ENCODE measurements around the gene ACER1. TPM values are rescaled to one million over a fixed set of nuclear protein-coding genes. Genes with fewer than 3 reads are reported as not detected.
A peak's percentile ranks its signal among the peaks of the same experiment; 100 is the strongest.
"Not testable (repeated sequence)": the region's sequence is repeated elsewhere in the genome, so short reads cannot be mapped to it uniquely, and the experiment has no call there.

ACER1 gene
- total RNA-seq, 4 donors from 2014 or later = 0.67 TPM; not detected in 3

GRCh38 chr19:6319376-6319775 is 14.0 kb downstream of the ACER1 start:
- Histone ChIP-seq H3K9me3 (no peaks in the 10 kb centered on the region), H3K4me3 (no peak overlapping the region), H3K4me1 (no peaks in the 10 kb centered on the region), H3K27me3 (no peaks in the 10 kb centered on the region), H3K27ac (no peak overlapping the region), H3K36me3 (no peaks in the 10 kb centered on the region)
- no peak for TF ChIP-seq POLR2A (IDR thresholded peaks at IDR 0.05)
- TF ChIP-seq, protein P1, sequence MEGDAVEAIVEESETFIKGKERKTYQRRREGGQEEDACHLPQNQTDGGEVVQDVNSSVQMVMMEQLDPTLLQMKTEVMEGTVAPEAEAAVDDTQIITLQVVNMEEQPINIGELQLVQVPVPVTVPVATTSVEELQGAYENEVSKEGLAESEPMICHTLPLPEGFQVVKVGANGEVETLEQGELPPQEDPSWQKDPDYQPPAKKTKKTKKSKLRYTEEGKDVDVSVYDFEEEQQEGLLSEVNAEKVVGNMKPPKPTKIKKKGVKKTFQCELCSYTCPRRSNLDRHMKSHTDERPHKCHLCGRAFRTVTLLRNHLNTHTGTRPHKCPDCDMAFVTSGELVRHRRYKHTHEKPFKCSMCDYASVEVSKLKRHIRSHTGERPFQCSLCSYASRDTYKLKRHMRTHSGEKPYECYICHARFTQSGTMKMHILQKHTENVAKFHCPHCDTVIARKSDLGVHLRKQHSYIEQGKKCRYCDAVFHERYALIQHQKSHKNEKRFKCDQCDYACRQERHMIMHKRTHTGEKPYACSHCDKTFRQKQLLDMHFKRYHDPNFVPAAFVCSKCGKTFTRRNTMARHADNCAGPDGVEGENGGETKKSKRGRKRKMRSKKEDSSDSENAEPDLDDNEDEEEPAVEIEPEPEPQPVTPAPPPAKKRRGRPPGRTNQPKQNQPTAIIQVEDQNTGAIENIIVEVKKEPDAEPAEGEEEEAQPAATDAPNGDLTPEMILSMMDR (IDR thresholded peaks at IDR 0.05) = no peak
- DNase-seq = no peak

DNA sequence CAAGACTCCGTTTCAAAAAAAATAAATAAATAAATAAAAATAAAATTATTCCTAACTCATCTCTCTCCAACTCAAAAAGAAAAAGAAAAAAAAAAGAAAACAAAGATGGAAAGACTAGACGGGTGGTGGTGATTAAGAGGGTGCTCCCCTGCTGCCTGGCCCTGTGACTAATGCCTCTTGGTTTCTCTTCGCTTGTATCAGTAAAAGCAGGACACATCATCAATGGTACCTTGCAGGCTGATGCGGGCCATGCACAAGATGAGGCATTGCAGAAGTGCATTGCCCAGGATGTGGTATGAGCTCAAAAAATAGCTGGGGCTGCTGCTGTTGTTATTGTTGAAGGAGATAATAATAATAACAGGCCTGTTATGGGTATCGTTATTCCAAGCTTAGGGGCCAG is 14.6 kb downstream of the ACER1 start:
- H3K4me3 ChIP-seq = no peak overlapping the region
- no peak for DNase-seq
- H3K4me1 ChIP-seq = no peaks in the 10 kb centered on the region
- H3K27ac ChIP-seq = no peak overlapping the region
- H3K36me3 ChIP-seq = no peaks in the 10 kb centered on the region
- TF ChIP-seq, protein P1 (IDR thresholded peaks at IDR 0.05) = no peak
- no peak for TF ChIP-seq POLR2A (IDR thresholded peaks at IDR 0.05)
- no peaks in the 10 kb centered on the region for H3K9me3 ChIP-seq
- H3K27me3 ChIP-seq = no peaks in the 10 kb centered on the region

DNA sequence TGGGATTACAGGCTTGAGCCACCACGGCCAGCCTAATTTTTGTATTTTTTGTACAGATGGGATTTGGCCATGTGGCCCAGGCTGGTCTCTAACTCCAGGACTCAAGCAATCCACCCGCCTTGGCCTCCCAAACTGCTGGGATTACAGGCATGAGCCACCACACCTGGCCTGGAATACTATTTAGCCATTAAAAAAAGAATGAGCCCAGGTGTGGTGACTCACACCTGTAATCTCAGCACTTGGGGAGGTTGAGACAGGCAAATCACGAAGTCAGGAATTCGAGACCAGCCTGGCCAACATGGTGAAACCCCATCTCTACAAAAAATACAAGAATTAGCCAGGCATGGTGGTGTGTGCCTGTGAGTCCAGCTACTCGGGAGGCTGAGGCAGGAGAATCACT is 17.8 kb downstream of the ACER1 start:
- not testable (repeated sequence) for H3K9me3 ChIP-seq, H3K4me1 ChIP-seq, H3K4me3 ChIP-seq, H3K27me3 ChIP-seq, H3K36me3 ChIP-seq, DNase-seq, H3K27ac ChIP-seq

DNA sequence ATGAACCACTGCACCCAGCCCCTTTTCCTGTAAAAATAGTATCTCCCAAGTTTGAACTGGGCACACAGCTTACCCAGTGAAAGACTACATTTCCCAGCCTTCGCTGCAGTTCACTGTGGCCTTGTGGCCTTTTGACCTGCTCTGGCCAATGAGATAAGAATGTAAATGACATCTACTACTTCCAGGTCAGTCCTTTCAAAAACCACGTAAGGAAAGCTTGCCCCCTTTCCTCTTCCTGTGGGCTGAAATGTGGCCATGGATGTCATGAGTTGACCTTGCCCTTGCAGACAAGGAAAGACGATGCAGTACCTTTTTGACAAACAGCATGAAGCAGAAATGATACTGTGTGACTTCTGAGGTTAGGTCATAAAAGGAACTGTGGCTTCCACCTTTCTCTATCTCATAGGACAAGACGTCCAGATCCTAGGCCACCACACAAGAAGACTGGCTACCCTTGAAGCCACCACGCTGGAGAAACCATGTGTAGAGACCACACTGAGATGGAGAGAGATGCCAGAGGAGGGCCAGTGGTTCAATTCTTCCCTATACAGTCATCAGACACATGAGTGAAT is 19.9 kb downstream of the ACER1 start:
- Histone ChIP-seq H3K4me1 (no peaks in the 10 kb centered on the region), H3K27ac (no peak overlapping the region), H3K4me3 (no peak overlapping the region), H3K27me3 (no peaks in the 10 kb centered on the region), H3K9me3 (no peaks in the 10 kb centered on the region), H3K36me3 (no peaks in the 10 kb centered on the region)
- DNase-seq = no peak
- TF ChIP-seq, protein P1 (IDR thresholded peaks at IDR 0.05) = no peak
- no peak for TF ChIP-seq POLR2A (IDR thresholded peaks at IDR 0.05)

- TF ChIP-seq, protein P1 (IDR thresholded peaks at IDR 0.05) = peak in 1 of 6 experiments; percentile 15
- no peak for TF ChIP-seq POLR2A (IDR thresholded peaks at IDR 0.05)
- Histone ChIP-seq H3K4me3 (no peak overlapping the region), H3K27ac (no peak overlapping the region), H3K27me3 (no peaks in the 10 kb centered on the region), H3K36me3 (no peaks in the 10 kb centered on the region), H3K9me3 (no peaks in the 10 kb centered on the region), H3K4me1 (no peaks in the 10 kb centered on the region)
- DNase-seq = no peak
These were observed 21.4 kb downstream of the ACER1 start for GRCh38 chr19:6312018-6312417.

- no peak overlapping the region for H3K27ac ChIP-seq
- no peak for TF ChIP-seq POLR2A (IDR thresholded peaks at IDR 0.05)
- TF ChIP-seq, protein P1 (IDR thresholded peaks at IDR 0.05) = no peak
- H3K4me3 ChIP-seq = no peak overlapping the region
- no peaks in the 10 kb centered on the region for H3K27me3 ChIP-seq
- DNase-seq = no peak
- no peaks in the 10 kb centered on the region for H3K36me3 ChIP-seq
- H3K9me3 ChIP-seq = peaks cover 0 to 10% (median 5%) of the 10 kb centered on the region in 4 donors
- H3K4me1 ChIP-seq = no peaks in the 10 kb centered on the region
These were observed 35.0 kb downstream of the ACER1 start for GRCh38 chr19:6298413-6298812.
